HepG2 (cell line): ENCODE results near the gene NFAT5.

Experiments used
- ARNT ChIP-seq: fragments of 450-650 bp; IDR thresholded peaks from 2 replicates; pipeline ENCODE4 v1.6.1; 2017
- BCL3 ChIP-seq: sonication (generic); formaldehyde crosslinking; IDR thresholded peaks from 2 replicates; pipeline ENCODE4 v1.5.1; 2020; ENCODE audit warnings: mild to moderate bottlenecking, missing genetic modification reagents, moderate library complexity
- BHLHE40 ChIP-seq: IDR thresholded peaks from 2 replicates; pipeline ENCODE4 v1.6.1; 2011; ENCODE audit warnings: low read length, improper control_type of control experiment
- CEBPZ ChIP-seq: IDR thresholded peaks from 2 replicates; pipeline ENCODE4 v1.6.1; 2012; ENCODE audit warnings: low read length, improper control_type of control experiment
- CHD2 ChIP-seq: IDR thresholded peaks from 2 replicates; pipeline ENCODE4 v1.6.1; 2011; ENCODE audit warnings: low read depth, low read length, improper control_type of control experiment
- CTCF ChIP-seq: sonication (generic); formaldehyde crosslinking; IDR thresholded peaks from 2 replicates; pipeline ENCODE4 v1.5.0; 2020; ENCODE audit warnings: mild to moderate bottlenecking, missing genetic modification reagents, moderate library complexity
- NFYB ChIP-seq: sonication (generic); formaldehyde crosslinking; IDR thresholded peaks from 2 replicates; pipeline ENCODE4 v1.4.0; 2020; ENCODE audit warnings: missing genetic modification reagents
- RBAK ChIP-seq: sonication (generic); formaldehyde crosslinking; IDR thresholded peaks from 2 replicates; pipeline ENCODE4 v1.5.1; 2020; ENCODE audit warnings: mild to moderate bottlenecking, missing genetic modification reagents
- ZKSCAN1 ChIP-seq: fragments of 150-350 bp; IDR thresholded peaks from 2 replicates; pipeline ENCODE4 v1.6.1; 2014; ENCODE audit warnings: low read length
- ZNF24 ChIP-seq: fragments of 450-650 bp; IDR thresholded peaks from 2 replicates; pipeline ENCODE4 v1.6.1; 2017; ENCODE audit warnings: antibody characterized with exemption, mild to moderate bottlenecking

- TF ChIP-seq CTCF (no peak), NFYB (CRISPR knock-in tag) (no peak), CEBPZ (no peak), ZKSCAN1 (no peak), ARNT (no peak), BHLHE40 (no peak), BCL3 (CRISPR knock-in tag) (no peak), RBAK (no peak), ZNF24 (no peak), CHD2 (no peak)
Measured at GRCh38 chr16:69701866-69702265, 136.1 kb downstream of the NFAT5 start.
